K562 (cell line): Measurements from ENCODE around the gene ARHGAP10. TPM values are rescaled to one million over a fixed set of nuclear protein-coding genes. Genes with fewer than 3 reads are reported as not detected.

ENCODE experiments used
- ATAC-seq: fragments of 200-7000 bp; cut with Tn5 transposase; 3 replicates; pipeline ENCODE4 v1.9.1; 2020; ENCODE audit warnings: moderate library complexity
- BruUV-seq: library from RNA; stranded (reverse); fragments of 400-500 nt; replicated peaks from 2 replicates; lab custom pipeline; 2021; lab: Mats Ljungman, UMichigan
- CTCF ChIA-PET: fragments of 300-600 bp; formaldehyde crosslinking; extraction: SDS; loops from one replicate; lab custom pipeline; 2021; ENCODE audit warnings: low intra/inter-chr PET ratio; lab: Yijun Ruan, JAX
- POLR2A ChIA-PET: fragments of 300-600, 350-650 bp; sonication (Branson Sonifier 250); formaldehyde crosslinking; extraction: SDS; loops from one replicate; lab custom pipeline; 2021; ENCODE audit warnings: antibody characterized with exemption, inconsistent platforms; lab: Yijun Ruan, JAX
- DNase-seq, 4 experiments: peaks; one replicate each; pipeline versions ENCODE4 v3.0.0 to v3.0.0-alpha.2; 2011 to 2018; ENCODE audit warnings: low spot score in 3 of 4, mixed read lengths in 3 of 4; ENCODE audit errors: extremely low read depth in 1 of 4
- FAIRE-seq: peaks from 2 replicates; lab custom pipeline; 2011; peaks lifted over from hg19 to GRCh38; lab: Jason Lieb, UNC
- H2AFZ ChIP-seq: 2 replicates; pipeline ENCODE4 v1.6.0; 2011; ENCODE audit warnings: low read depth, low read length, control low read depth, inconsistent platforms
- H3K27ac ChIP-seq: fragments of 200-600 bp; 3 replicates; pipeline ENCODE4 v1.8.0; 2011; ENCODE audit warnings: low read depth, mild to moderate bottlenecking, control low read depth, inconsistent platforms, low read length, moderate library complexity, mixed read lengths; ENCODE audit errors: extremely low read depth
- H3K27me3 ChIP-seq, 2 experiments: fragments of 300-600 bp in 1 of 2; 2 replicates in 1 of 2; 3 replicates in 1 of 2; pipeline versions ENCODE4 v1.6.0 to v1.8.0; 2011; ENCODE audit warnings: inconsistent platforms in 2 of 2, low read length in 2 of 2, mild to moderate bottlenecking in 1 of 2, mixed read lengths in 1 of 2, moderate library complexity in 1 of 2; ENCODE audit not compliant: control insufficient read depth in 2 of 2, insufficient read depth in 2 of 2
- H3K36me3 ChIP-seq: fragments of 300-600 bp; 3 replicates; pipeline ENCODE4 v1.8.0; 2011; ENCODE audit warnings: mild to moderate bottlenecking, low read length, inconsistent platforms; ENCODE audit not compliant: control insufficient read depth, insufficient read depth
- H3K4me1 ChIP-seq, 2 experiments: fragments of 200-600 bp in 1 of 2; replicated peaks in 1 of 2; 2 replicates in 1 of 2; 3 replicates in 1 of 2; pipeline versions ENCODE4 v1.5.1 to v1.8.0; 2011; ENCODE audit warnings: inconsistent platforms in 2 of 2, low read length in 2 of 2, mild to moderate bottlenecking in 1 of 2, mixed read lengths in 1 of 2, moderate library complexity in 1 of 2; ENCODE audit not compliant: control insufficient read depth in 2 of 2, insufficient read depth in 2 of 2
- H3K4me2 ChIP-seq: 2 replicates; pipeline ENCODE4 v1.6.1; 2011; ENCODE audit warnings: low read length, control low read depth, inconsistent platforms, mixed read lengths; ENCODE audit not compliant: insufficient read depth
- H3K4me3 ChIP-seq: fragments of 200-600 bp; sonication (generic), shearing (Covaris generic); 2 replicates; pipeline ENCODE4 v1.5.1; 2016; ENCODE audit warnings: control low read depth, inconsistent platforms
- H3K79me2 ChIP-seq: fragments of 200-600 bp; 3 replicates; pipeline ENCODE4 v1.8.0; 2011; ENCODE audit warnings: low read length, inconsistent platforms; ENCODE audit not compliant: control insufficient read depth, insufficient read depth
- H3K9ac ChIP-seq, 2 experiments: 2 replicates each; pipeline versions ENCODE4 v1.6.0 to v1.6.1; 2011; ENCODE audit warnings: low read depth in 2 of 2, low read length in 2 of 2, control low read depth in 1 of 2, inconsistent platforms in 1 of 2, mild to moderate bottlenecking in 1 of 2, mixed read lengths in 1 of 2; ENCODE audit not compliant: insufficient read depth in 1 of 2
- H3K9me1 ChIP-seq: one replicate; pipeline ENCODE4 v1.6.0; 2011; ENCODE audit warnings: inconsistent platforms, mild to moderate bottlenecking, low read length, moderate library complexity; ENCODE audit not compliant: control insufficient read depth, insufficient read depth
- H3K9me3 ChIP-seq: replicated peaks from 2 replicates; pipeline ENCODE4 v1.5.1; 2011; ENCODE audit warnings: low read depth, low read length, inconsistent platforms; ENCODE audit not compliant: control insufficient read depth, insufficient read depth
- H4K20me1 ChIP-seq: replicated peaks from 2 replicates; pipeline ENCODE4 v1.6.1; 2011; ENCODE audit warnings: low read length, inconsistent platforms, mixed read lengths; ENCODE audit not compliant: control insufficient read depth, insufficient read depth
- CTCFL ChIP-seq: IDR thresholded peaks from 2 replicates; pipeline ENCODE4 v1.6.1; 2011; ENCODE audit warnings: borderline replicate concordance, low read depth, mild to moderate bottlenecking, moderate library complexity, low read length; ENCODE audit not compliant: insufficient read depth, poor library complexity, severe bottlenecking
- FOS ChIP-seq: IDR thresholded peaks from 3 replicates; pipeline ENCODE4 v1.6.1; 2011; ENCODE audit not compliant: insufficient read length; ENCODE audit errors: extremely low read depth
- GABPB1 ChIP-seq: sonication (generic); formaldehyde crosslinking; IDR thresholded peaks from 2 replicates; pipeline ENCODE4 v1.8.0; 2022; ENCODE audit warnings: mild to moderate bottlenecking, missing genetic modification reagents
- PHTF2 ChIP-seq: fragments of 250-450 bp; sonication (Bioruptor Pico); IDR thresholded peaks from 2 replicates; pipeline ENCODE4 v1.5.0; 2021; ENCODE audit warnings: mild to moderate bottlenecking
- RNF2 ChIP-seq: sonication (generic); IDR thresholded peaks from 2 replicates; pipeline ENCODE4 v1.6.1; 2016
- SOX6 ChIP-seq: fragments of 450-650 bp; IDR thresholded peaks from 2 replicates; pipeline ENCODE4 v1.6.1; 2014; ENCODE audit warnings: mild to moderate bottlenecking
- TCF7L2 ChIP-seq: fragments of 150-350 bp; IDR thresholded peaks from 2 replicates; pipeline ENCODE4 v1.6.1; 2016; ENCODE audit warnings: low read depth, mild to moderate bottlenecking, low read length, moderate library complexity
- ZNF140 ChIP-seq: fragments of 250-450 bp; sonication (Bioruptor Pico); IDR thresholded peaks from 2 replicates; pipeline ENCODE4 v1.8.0; 2021; ENCODE audit warnings: moderate library complexity, mild to moderate bottlenecking, inconsistent platforms
- ZNF143 ChIP-seq: sonication (generic); formaldehyde crosslinking; IDR thresholded peaks from 2 replicates; pipeline ENCODE4 v1.9.0; 2022; ENCODE audit warnings: mild to moderate bottlenecking, missing genetic modification reagents
- ZNF699 ChIP-seq: fragments of 250-450 bp; sonication (Bioruptor Pico); IDR thresholded peaks from 2 replicates; pipeline ENCODE4 v1.8.0; 2021; ENCODE audit warnings: mild to moderate bottlenecking, moderate library complexity; ENCODE audit not compliant: insufficient replicate concordance
- ZNF77 ChIP-seq: fragments of 250-450 bp; sonication (Bioruptor Pico); IDR thresholded peaks from 2 replicates; pipeline ENCODE4 v1.5.0; 2020
- WGBS: fragments of 100-300 bp; shearing (Covaris generic); methylation state at CpG from one replicate; pipeline ENCODE4 v1.1.6; 2016; ENCODE audit warnings: low coverage, mixed read lengths; ENCODE audit not compliant: insufficient coverage; ENCODE audit errors: missing lambda C conversion rate; 5-methylcytosine and 5-hydroxymethylcytosine counted together
- in situ Hi-C: fragments of 300-500 bp; cut with MboI; formaldehyde crosslinking; loops from 4 replicates; pipeline ENCODE4 v1.15.0; 2018; ENCODE audit warnings: inconsistent platforms, mixed read lengths
- intact Hi-C: fragments of 100-400 bp; cut with micrococcal nuclease; formaldehyde crosslinking; loops from 2 replicates; pipeline ENCODE4 v1.14.2; 2022
- polyA plus RNA-seq, 8 experiments: library from polyadenylated mRNA; depleted of rRNA in 4 of 8; stranded (reverse) in 5 of 8; unstranded in 3 of 8; fragments of >200 nt; fragmentation: Nextera tagmentation in 2 of 8; fragmentation: Illumina TruSeq in 1 of 8; extraction: Ambion mirVana in 2 of 8; extraction: Trizol in 1 of 8; gene quantifications; 2 replicates each; pipeline versions ENCODE4 v1.2.1 to v1.2.3, GENCODE V29; 2011 to 2014; ENCODE audit warnings: inconsistent platforms in 1 of 8, missing spikeins in 1 of 8
- total RNA-seq, 7 experiments: library from RNA; depleted of rRNA in 6 of 7; stranded (reverse); fragments of >200 nt in 6 of 7; fragmentation: Illumina TruSeq in 2 of 7; extraction: Trizol in 2 of 7; gene quantifications; 2 replicates each; pipeline versions ENCODE4 v1.2.1 to v1.2.3, GENCODE V29; 2011 to 2021; ENCODE audit warnings: low replicate concordance in 1 of 7
- TF ChIP-seq, protein P1 (sequence below): sonication (generic); formaldehyde crosslinking; IDR thresholded peaks from 2 replicates; pipeline ENCODE4 v1.8.0; 2022; ENCODE audit warnings: mild to moderate bottlenecking, missing genetic modification reagents, borderline replicate concordance
- TF ChIP-seq, protein P2 (sequence below), 2 experiments: fragments of 450-650 bp; conservative IDR thresholded peaks; 2 replicates each; pipeline ENCODE4 v1.6.1; 2017; ENCODE audit warnings: mild to moderate bottlenecking in 2 of 2, moderate library complexity in 2 of 2

Gene ARHGAP10
- total and polyA plus RNA-seq, 9 of the 15 experiments (the other 6 are each of a cell fraction or from before 2014, with no cell fraction given) = 0.03 to 0.22 (median 0.06) TPM; not detected in 3

GRCh38 chr4:147879676-147880075, 147.8 kb downstream of the ARHGAP10 start:
- in situ Hi-C loops (no loop called here), intact Hi-C loops (no loop called here)
- DNase-seq (no peak), FAIRE-seq (no peak), ATAC-seq (no peak)
- Histone ChIP-seq H3K27me3 (no peaks in the 10 kb centered on the region), H4K20me1 (no peaks in the 10 kb centered on the region), H3K36me3 (no peaks in the 10 kb centered on the region), H3K9ac (no peak overlapping the region), H3K9me3 (no peaks in the 10 kb centered on the region), H3K27ac (no peak overlapping the region), H3K4me1 (no peaks in the 10 kb centered on the region), H3K79me2 (no peaks in the 10 kb centered on the region), H3K4me2 (no peak overlapping the region), H2AFZ (no peak overlapping the region), H3K9me1 (no peaks in the 10 kb centered on the region), H3K4me3 (no peak overlapping the region)
- ChIA-PET POLR2A (no interaction called here), CTCF (no interaction called here)
- no TSS peak for BruUV-seq
- TF ChIP-seq, protein P1, sequence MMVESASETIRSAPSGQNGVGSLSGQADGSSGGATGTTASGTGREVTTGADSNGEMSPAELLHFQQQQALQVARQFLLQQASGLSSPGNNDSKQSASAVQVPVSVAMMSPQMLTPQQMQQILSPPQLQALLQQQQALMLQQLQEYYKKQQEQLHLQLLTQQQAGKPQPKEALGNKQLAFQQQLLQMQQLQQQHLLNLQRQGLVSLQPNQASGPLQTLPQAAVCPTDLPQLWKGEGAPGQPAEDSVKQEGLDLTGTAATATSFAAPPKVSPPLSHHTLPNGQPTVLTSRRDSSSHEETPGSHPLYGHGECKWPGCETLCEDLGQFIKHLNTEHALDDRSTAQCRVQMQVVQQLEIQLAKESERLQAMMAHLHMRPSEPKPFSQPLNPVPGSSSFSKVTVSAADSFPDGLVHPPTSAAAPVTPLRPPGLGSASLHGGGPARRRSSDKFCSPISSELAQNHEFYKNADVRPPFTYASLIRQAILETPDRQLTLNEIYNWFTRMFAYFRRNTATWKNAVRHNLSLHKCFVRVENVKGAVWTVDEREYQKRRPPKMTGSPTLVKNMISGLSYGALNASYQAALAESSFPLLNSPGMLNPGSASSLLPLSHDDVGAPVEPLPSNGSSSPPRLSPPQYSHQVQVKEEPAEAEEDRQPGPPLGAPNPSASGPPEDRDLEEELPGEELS (CRISPR knock-in tag) = no peak
- TF ChIP-seq RNF2 (no peak), ZNF77 (no peak), TCF7L2 (no peak), FOS (no peak), GABPB1 (CRISPR knock-in tag) (no peak), ZNF140 (CRISPR knock-in tag) (no peak), PHTF2 (CRISPR knock-in tag) (no peak), CTCFL (no peak), SOX6 (no peak), ZNF143 (CRISPR knock-in tag) (no peak), ZNF699 (no peak)
- TF ChIP-seq, protein P2, sequence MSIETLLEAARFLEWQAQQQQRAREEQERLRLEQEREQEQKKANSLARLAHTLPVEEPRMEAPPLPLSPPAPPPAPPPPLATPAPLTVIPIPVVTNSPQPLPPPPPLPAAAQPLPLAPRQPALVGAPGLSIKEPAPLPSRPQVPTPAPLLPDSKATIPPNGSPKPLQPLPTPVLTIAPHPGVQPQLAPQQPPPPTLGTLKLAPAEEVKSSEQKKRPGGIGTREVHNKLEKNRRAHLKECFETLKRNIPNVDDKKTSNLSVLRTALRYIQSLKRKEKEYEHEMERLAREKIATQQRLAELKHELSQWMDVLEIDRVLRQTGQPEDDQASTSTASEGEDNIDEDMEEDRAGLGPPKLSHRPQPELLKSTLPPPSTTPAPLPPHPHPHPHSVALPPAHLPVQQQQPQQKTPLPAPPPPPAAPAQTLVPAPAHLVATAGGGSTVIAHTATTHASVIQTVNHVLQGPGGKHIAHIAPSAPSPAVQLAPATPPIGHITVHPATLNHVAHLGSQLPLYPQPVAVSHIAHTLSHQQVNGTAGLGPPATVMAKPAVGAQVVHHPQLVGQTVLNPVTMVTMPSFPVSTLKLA (conservative IDR thresholded peaks at IDR 0.05) = no peak
- WGBS = 0% methylated on average over 1 of the region's 1 CpG
